Measurements from ENCODE around the gene PNPLA2.

Gene PNPLA2

GRCh38 chr11:858762-859339 is 40.1 kb downstream of the PNPLA2 start:
- no peak for TF ChIP-seq CTCF (IDR thresholded peaks at IDR 0.05)
- no peak overlapping the region for H3K4me3 Mint-ChIP-seq
- no peaks in the 10 kb centered on the region for H3K27me3 Mint-ChIP-seq (ENCODE audit: low read depth, poor library complexity)
- no peaks in the 10 kb centered on the region for H3K36me3 Mint-ChIP-seq (ENCODE audit: low read depth)
- peaks cover 47% of the 10 kb centered on the region for H3K4me1 Mint-ChIP-seq
- DNase-seq: no peak
- no peaks in the 10 kb centered on the region for H3K9me3 Mint-ChIP-seq
- H3K27ac Mint-ChIP-seq: no peak overlapping the region

- no peak for DNase-seq
- Mint-ChIP-seq H3K27ac (no peak overlapping the region), H3K4me3 (no peak overlapping the region), H3K36me3 (ENCODE audit: low read depth) (no peaks in the 10 kb centered on the region), H3K9me3 (no peaks in the 10 kb centered on the region), H3K27me3 (ENCODE audit: low read depth, poor library complexity) (no peaks in the 10 kb centered on the region), H3K4me1 (peaks cover 47% of the 10 kb centered on the region)
- TF ChIP-seq CTCF (IDR thresholded peaks at IDR 0.05): no peak
Measured at GRCh38 chr11:859394-860131, 40.8 kb downstream of the PNPLA2 start.

- no peak for TF ChIP-seq CTCF (IDR thresholded peaks at IDR 0.05)
- Mint-ChIP-seq H3K4me3 (no peak overlapping the region), H3K27me3 (ENCODE audit: low read depth, poor library complexity) (no peaks in the 10 kb centered on the region), H3K4me1 (peaks cover 48% of the 10 kb centered on the region), H3K36me3 (ENCODE audit: low read depth) (no peaks in the 10 kb centered on the region), H3K9me3 (no peaks in the 10 kb centered on the region), H3K27ac (no peak overlapping the region)
- no peak for DNase-seq
Measured at GRCh38 chr11:860234-861104, 41.8 kb downstream of the PNPLA2 start.

- Mint-ChIP-seq H3K4me3 (no peak overlapping the region), H3K4me1 (peaks cover 48% of the 10 kb centered on the region), H3K27me3 (ENCODE audit: low read depth, poor library complexity) (no peaks in the 10 kb centered on the region), H3K36me3 (ENCODE audit: low read depth) (no peaks in the 10 kb centered on the region), H3K27ac (no peak overlapping the region), H3K9me3 (no peaks in the 10 kb centered on the region)
- no peak for DNase-seq
- no peak for TF ChIP-seq CTCF (IDR thresholded peaks at IDR 0.05)
Measured at GRCh38 chr11:861105-861479, 42.4 kb downstream of the PNPLA2 start.

GRCh38 chr11:862081-862661 is 43.5 kb downstream of the PNPLA2 start:
- Mint-ChIP-seq H3K4me1 (peaks cover 43% of the 10 kb centered on the region), H3K4me3 (no peak overlapping the region), H3K9me3 (no peaks in the 10 kb centered on the region), H3K27me3 (ENCODE audit: low read depth, poor library complexity) (no peaks in the 10 kb centered on the region), H3K36me3 (ENCODE audit: low read depth) (no peaks in the 10 kb centered on the region), H3K27ac (no peak overlapping the region)
- DNase-seq: no peak
- no peak for TF ChIP-seq CTCF (IDR thresholded peaks at IDR 0.05)

All from nephron progenitor cell (in vitro differentiated cells).